Choroid plexus epithelial cell (primary cell): ENCODE results near the gene PIMREG.

Source experiments
- DNase-seq: peaks from one replicate; pipeline ENCODE4 v3.0.0-alpha.2; 2010; ENCODE audit warnings: low read depth
- H3K4me3 ChIP-seq: 2 replicates; pipeline ENCODE4 v1.5.1; 2011; ENCODE audit warnings: low read depth, mild to moderate bottlenecking, control low read depth, low read length, moderate library complexity
- TF ChIP-seq, protein P1 (sequence below): conservative IDR thresholded peaks from 2 replicates; pipeline ENCODE4 v1.5.1; 2011; ENCODE audit warnings: low read depth, mild to moderate bottlenecking, control low read depth, inconsistent platforms, low read length, moderate library complexity

The PIMREG gene

GRCh38 chr17:6456914-6457687, 12.8 kb downstream of the PIMREG start:
- TF ChIP-seq, protein P1, sequence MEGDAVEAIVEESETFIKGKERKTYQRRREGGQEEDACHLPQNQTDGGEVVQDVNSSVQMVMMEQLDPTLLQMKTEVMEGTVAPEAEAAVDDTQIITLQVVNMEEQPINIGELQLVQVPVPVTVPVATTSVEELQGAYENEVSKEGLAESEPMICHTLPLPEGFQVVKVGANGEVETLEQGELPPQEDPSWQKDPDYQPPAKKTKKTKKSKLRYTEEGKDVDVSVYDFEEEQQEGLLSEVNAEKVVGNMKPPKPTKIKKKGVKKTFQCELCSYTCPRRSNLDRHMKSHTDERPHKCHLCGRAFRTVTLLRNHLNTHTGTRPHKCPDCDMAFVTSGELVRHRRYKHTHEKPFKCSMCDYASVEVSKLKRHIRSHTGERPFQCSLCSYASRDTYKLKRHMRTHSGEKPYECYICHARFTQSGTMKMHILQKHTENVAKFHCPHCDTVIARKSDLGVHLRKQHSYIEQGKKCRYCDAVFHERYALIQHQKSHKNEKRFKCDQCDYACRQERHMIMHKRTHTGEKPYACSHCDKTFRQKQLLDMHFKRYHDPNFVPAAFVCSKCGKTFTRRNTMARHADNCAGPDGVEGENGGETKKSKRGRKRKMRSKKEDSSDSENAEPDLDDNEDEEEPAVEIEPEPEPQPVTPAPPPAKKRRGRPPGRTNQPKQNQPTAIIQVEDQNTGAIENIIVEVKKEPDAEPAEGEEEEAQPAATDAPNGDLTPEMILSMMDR = no peak
- peak; percentile 54 for DNase-seq

GRCh38 chr17:6457688-6458459, 13.6 kb downstream of the PIMREG start:
- no peak for DNase-seq
- no peak overlapping the region for H3K4me3 ChIP-seq
- TF ChIP-seq, protein P1 = no peak

More at GRCh38 chr17:6456914-6457687, 12.8 kb downstream of the PIMREG start:
- no peak overlapping the region for H3K4me3 ChIP-seq

- no peak overlapping the region for H3K4me3 ChIP-seq
- TF ChIP-seq, protein P1 = no peak
- DNase-seq = no peak
These were observed 14.2 kb downstream of the PIMREG start for GRCh38 chr17:6458460-6458950.

- TF ChIP-seq, protein P1 = no peak
- DNase-seq = no peak
- H3K4me3 ChIP-seq = no peak overlapping the region
These were observed 16.4 kb downstream of the PIMREG start for GRCh38 chr17:6460531-6461161.

- no peak for DNase-seq
- no peak overlapping the region for H3K4me3 ChIP-seq
- TF ChIP-seq, protein P1 = no peak
These were observed 17.0 kb downstream of the PIMREG start for GRCh38 chr17:6461246-6461645.

GRCh38 chr17:6461792-6462524, 17.7 kb downstream of the PIMREG start:
- H3K4me3 ChIP-seq = no peak overlapping the region
- DNase-seq = no peak
- TF ChIP-seq, protein P1 = no peak
